B cell (primary cell): ENCODE measurements around the gene CXCL13. TPM values are rescaled to one million over a fixed set of nuclear protein-coding genes. Genes with fewer than 3 reads are reported as not detected.

Experiments
- ATAC-seq: fragments of 200-7000 bp; cut with Tn5 transposase; one replicate; pipeline ENCODE4 v1.10.0; 2021; ENCODE audit warnings: low read depth, mild to moderate bottlenecking, moderate number of reproducible peaks, moderate library complexity
- CTCF ChIA-PET: fragments of 350-600 bp; sonication (Branson Sonifier 250); formaldehyde crosslinking; loops from one replicate; lab custom pipeline; 2021; ENCODE audit warnings: antibody characterized with exemption, inconsistent platforms; lab: Charles Lee
- POLR2A ChIA-PET: fragments of 350-600 bp; sonication (Branson Sonifier 250); formaldehyde crosslinking; loops from one replicate; lab custom pipeline; 2021; ENCODE audit warnings: antibody characterized with exemption; lab: Charles Lee
- DNase-seq: peaks from one replicate; pipeline ENCODE4 v3.0.0; 2013
- H2AFZ ChIP-seq: 2 replicates; pipeline ENCODE4 v1.6.1; 2012; ENCODE audit warnings: mild to moderate bottlenecking, low read depth, low read length; ENCODE audit not compliant: insufficient read depth, poor library complexity, severe bottlenecking
- H3K27ac ChIP-seq, 2 donors: 1 replicate in 1 of 2; 2 replicates in 1 of 2; pipeline ENCODE4 v1.5.1; 2012 to 2013; ENCODE audit warnings: low read length in 2 of 2, mild to moderate bottlenecking in 2 of 2, moderate library complexity in 1 of 2
- H3K27me3 ChIP-seq, 4 experiments: fragments of 200-600 bp in 1 of 4; sonication (generic) in 1 of 4; replicated peaks in 1 of 4; 1 replicate in 2 of 4; 2 replicates in 2 of 4; pipeline versions ENCODE4 v1.6.1 to v1.7.0; 2013 to 2016; ENCODE audit warnings: low read length in 3 of 4, mild to moderate bottlenecking in 2 of 4, mixed read lengths in 1 of 4, moderate library complexity in 1 of 4; ENCODE audit not compliant: insufficient read depth in 4 of 4, control insufficient read depth in 3 of 4; ENCODE audit errors: control extremely low read depth in 1 of 4
- H3K36me3 ChIP-seq, 2 experiments: replicated peaks in 1 of 2; 1 replicate in 1 of 2; 2 replicates in 1 of 2; pipeline versions ENCODE4 v1.6.1 to v1.7.1; 2013; ENCODE audit warnings: low read length in 1 of 2; ENCODE audit not compliant: insufficient read depth in 2 of 2, control insufficient read depth in 1 of 2; ENCODE audit errors: control extremely low read depth in 1 of 2, extremely low read depth in 1 of 2
- H3K4me1 ChIP-seq, 2 donors: fragments of 200-600 bp in 1 of 2; sonication (generic) in 1 of 2; 1 replicate in 1 of 2; 2 replicates in 1 of 2; pipeline versions ENCODE4 v1.5.1 to v1.6.1; 2013 to 2017; ENCODE audit warnings: low read length in 2 of 2; ENCODE audit not compliant: control insufficient read depth in 2 of 2, insufficient read depth in 2 of 2
- H3K4me2 ChIP-seq: replicated peaks from 2 replicates; pipeline ENCODE3; 2012; ENCODE audit warnings: mild to moderate bottlenecking, low read depth, low read length; ENCODE audit not compliant: poor library complexity, severe bottlenecking
- H3K4me3 ChIP-seq, 5 experiments: fragments of 200-600 bp in 1 of 5; sonication (generic) in 1 of 5; 1 replicate in 3 of 5; 2 replicates in 2 of 5; pipeline versions ENCODE4 v1.5.1 to v1.7.0; 2011 to 2016; ENCODE audit warnings: low read length in 4 of 5, mild to moderate bottlenecking in 4 of 5, low read depth in 2 of 5, control low read depth in 1 of 5, moderate library complexity in 1 of 5; ENCODE audit not compliant: insufficient read depth in 1 of 5; ENCODE audit errors: control extremely low read depth in 1 of 5, extremely low read depth in 1 of 5
- H3K79me2 ChIP-seq: fragments of 200-600 bp; sonication (generic); one replicate; pipeline ENCODE4 v1.6.0; 2016; ENCODE audit warnings: low read length; ENCODE audit not compliant: control insufficient read depth, insufficient read depth
- H3K9ac ChIP-seq: fragments of 200-600 bp; sonication (generic); 2 replicates; pipeline ENCODE4 v1.6.1; 2017; ENCODE audit warnings: mild to moderate bottlenecking, low read length, moderate library complexity
- H3K9me3 ChIP-seq, 3 donors: one replicate each; pipeline versions ENCODE4 v1.6.1 to v1.7.1; 2013; ENCODE audit warnings: low read length in 2 of 3; ENCODE audit not compliant: control insufficient read depth in 2 of 3, insufficient read depth in 1 of 3; ENCODE audit errors: control extremely low read depth in 1 of 3
- H4K20me1 ChIP-seq: 2 replicates; pipeline ENCODE4 v1.6.0; 2012; ENCODE audit warnings: mild to moderate bottlenecking, low read length; ENCODE audit not compliant: insufficient read depth, control insufficient read depth, poor library complexity, severe bottlenecking
- H3K27ac Mint-ChIP-seq: one replicate; pipeline ENCODE4 v1.8.0; 2021; ENCODE audit warnings: mixed read lengths
- H3K27me3 Mint-ChIP-seq: one replicate; pipeline ENCODE4 v1.8.0; 2021; ENCODE audit warnings: mixed read lengths
- H3K4me1 Mint-ChIP-seq: one replicate; pipeline ENCODE4 v1.8.0; 2021; ENCODE audit warnings: mixed read lengths
- H3K4me3 Mint-ChIP-seq: one replicate; pipeline ENCODE4 v1.8.0; 2021; ENCODE audit warnings: mixed read lengths
- H3K9me3 Mint-ChIP-seq: one replicate; pipeline ENCODE4 v1.8.0; 2022; ENCODE audit warnings: mixed read lengths; ENCODE audit not compliant: insufficient read depth
- EZH2 ChIP-seq: IDR thresholded peaks from 2 replicates; pipeline ENCODE4 v1.6.1; 2012; ENCODE audit warnings: borderline replicate concordance, low read depth, mild to moderate bottlenecking, moderate library complexity, low read length; ENCODE audit not compliant: insufficient read depth, poor library complexity, severe bottlenecking
- WGBS: methylation state at CpG from one replicate; pipeline ENCODE4 v1.1.5; 2013; ENCODE audit warnings: missing lambda C conversion rate; ENCODE audit not compliant: insufficient coverage; 5-methylcytosine and 5-hydroxymethylcytosine counted together
- intact Hi-C: fragments of 100-400 bp; cut with micrococcal nuclease; formaldehyde crosslinking; loops from one replicate; pipeline ENCODE4 v1.10.0; 2022
- polyA plus RNA-seq: library from polyadenylated mRNA; depleted of rRNA; stranded (reverse); fragments of >200 nt; gene quantifications from 2 replicates; pipeline ENCODE4 v1.2.3, GENCODE V29; 2012
- total RNA-seq, 2 donors: library from RNA; stranded (reverse); fragments of 120-200 nt in 1 of 2; gene quantifications; 1 replicate in 1 of 2; 2 replicates in 1 of 2; pipeline versions ENCODE4 v1.2.3 to v1.2.4, GENCODE V29; 2013 to 2022
- TF ChIP-seq, protein P1 (sequence below): fragments of 200-600 bp; IDR thresholded peaks from one replicate; pipeline ENCODE4 v1.8.0; 2022; ENCODE audit warnings: antibody characterized with exemption, mild to moderate bottlenecking

The CXCL13 gene
- total and polyA plus RNA-seq, 2 donors (not counting 1 experiment from before 2014, with no cell fraction given), result not detected

DNA sequence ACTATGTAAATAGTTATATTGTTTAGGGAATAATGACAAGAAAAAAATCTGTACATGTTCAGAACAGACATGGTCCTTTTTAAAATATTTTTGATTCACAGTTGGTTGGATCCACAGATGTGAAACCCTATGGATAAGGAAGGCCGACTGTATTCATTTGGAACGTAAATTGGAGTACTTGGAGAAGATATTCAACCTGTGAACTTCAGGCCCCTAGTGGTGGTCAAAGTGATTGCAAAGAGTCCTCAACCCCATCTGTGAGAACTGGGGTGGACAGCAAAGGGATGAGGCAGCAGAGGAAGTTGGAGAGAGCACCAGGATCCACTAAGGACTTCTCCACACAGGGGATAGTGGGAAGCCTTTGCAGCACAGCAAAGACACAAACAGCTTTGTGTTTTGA is 6.2 kb upstream of the CXCL13 start:
- 62% methylated on average over 2 of the region's 2 CpGs for WGBS
- Mint-ChIP-seq H3K4me3 (no peak overlapping the region), H3K9me3 (no peaks in the 10 kb centered on the region), H3K27me3 (no peaks in the 10 kb centered on the region), H3K4me1 (no peaks in the 10 kb centered on the region), H3K27ac (no peak overlapping the region)
- H3K36me3 ChIP-seq, result no peaks in the 10 kb centered on the region
- TF ChIP-seq EZH2, result no peak
- TF ChIP-seq, protein P1, sequence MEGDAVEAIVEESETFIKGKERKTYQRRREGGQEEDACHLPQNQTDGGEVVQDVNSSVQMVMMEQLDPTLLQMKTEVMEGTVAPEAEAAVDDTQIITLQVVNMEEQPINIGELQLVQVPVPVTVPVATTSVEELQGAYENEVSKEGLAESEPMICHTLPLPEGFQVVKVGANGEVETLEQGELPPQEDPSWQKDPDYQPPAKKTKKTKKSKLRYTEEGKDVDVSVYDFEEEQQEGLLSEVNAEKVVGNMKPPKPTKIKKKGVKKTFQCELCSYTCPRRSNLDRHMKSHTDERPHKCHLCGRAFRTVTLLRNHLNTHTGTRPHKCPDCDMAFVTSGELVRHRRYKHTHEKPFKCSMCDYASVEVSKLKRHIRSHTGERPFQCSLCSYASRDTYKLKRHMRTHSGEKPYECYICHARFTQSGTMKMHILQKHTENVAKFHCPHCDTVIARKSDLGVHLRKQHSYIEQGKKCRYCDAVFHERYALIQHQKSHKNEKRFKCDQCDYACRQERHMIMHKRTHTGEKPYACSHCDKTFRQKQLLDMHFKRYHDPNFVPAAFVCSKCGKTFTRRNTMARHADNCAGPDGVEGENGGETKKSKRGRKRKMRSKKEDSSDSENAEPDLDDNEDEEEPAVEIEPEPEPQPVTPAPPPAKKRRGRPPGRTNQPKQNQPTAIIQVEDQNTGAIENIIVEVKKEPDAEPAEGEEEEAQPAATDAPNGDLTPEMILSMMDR, result peak; percentile 58
- H3K4me1 ChIP-seq, result no peaks in the 10 kb centered on the region
- H3K9me3 ChIP-seq, result no peaks in the 10 kb centered on the region
- H3K79me2 ChIP-seq, result no peaks in the 10 kb centered on the region
- no peak for ATAC-seq
- no peak overlapping the region for H3K27ac ChIP-seq
- no peaks in the 10 kb centered on the region for H3K27me3 ChIP-seq
- ChIA-PET CTCF (interaction anchor here (0.6 to 4.3 kb wide), 9 partner anchors 10 to 359 kb away, joined by 3 to 33 read pairs (median 6); no protein-coding TSS in a partner anchor), POLR2A (no interaction called here)
- H2AFZ ChIP-seq, result no peak overlapping the region
- H4K20me1 ChIP-seq, result no peaks in the 10 kb centered on the region
- no peak overlapping the region for H3K4me3 ChIP-seq
- no peak overlapping the region for H3K9ac ChIP-seq
- no peak overlapping the region for H3K4me2 ChIP-seq
- DNase-seq, result no peak
- intact Hi-C loops, result no loop called here

DNA sequence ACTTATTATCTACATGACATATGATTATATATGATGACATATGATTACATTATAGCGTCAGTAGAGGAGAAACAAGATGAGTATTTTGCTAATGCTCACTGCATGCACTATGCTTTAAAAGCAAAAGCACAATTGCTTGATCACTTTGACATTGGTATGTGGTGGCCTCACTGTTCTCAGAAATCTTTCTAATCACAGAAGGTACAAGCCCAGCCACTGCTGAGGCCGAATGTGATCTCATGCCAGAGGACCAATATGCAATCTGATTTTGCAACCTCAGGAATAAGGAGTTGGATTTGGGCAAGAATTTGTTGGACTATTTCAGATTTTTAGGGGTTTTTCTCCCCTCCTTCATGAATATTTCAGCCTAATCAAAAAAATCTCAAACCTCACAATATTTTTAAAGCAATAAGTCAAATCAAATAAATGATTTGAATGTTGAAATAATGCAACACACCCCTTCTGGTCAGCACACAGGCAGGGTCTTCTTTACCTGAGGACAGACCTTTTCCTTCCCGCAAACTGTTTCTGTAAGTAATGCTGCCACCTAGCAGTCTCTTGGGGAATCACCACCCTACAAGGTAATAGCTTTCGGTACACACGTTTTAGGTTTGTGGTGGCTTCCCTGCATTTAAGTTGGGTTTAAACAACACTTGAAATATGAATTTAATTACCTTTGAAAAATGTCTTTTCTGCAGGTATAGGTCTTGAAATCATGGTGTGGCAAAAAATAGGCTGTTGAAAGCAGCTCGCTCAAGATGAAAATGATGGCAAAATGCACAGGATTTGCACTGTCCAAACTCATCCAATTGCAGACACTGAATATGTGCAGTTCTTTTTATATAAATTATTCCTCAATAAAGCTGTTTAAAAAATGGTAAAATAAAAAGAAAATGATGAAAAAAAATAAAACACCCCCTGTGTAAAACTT is 4.8 kb upstream of the CXCL13 start:
- intact Hi-C loops, result loop anchor here (1.0 to 2.0 kb wide), 3 partner anchors 135 to 360 kb away; no protein-coding TSS in a partner anchor
- H3K4me3 ChIP-seq, result no peak overlapping the region
- H3K9ac ChIP-seq, result no peak overlapping the region
- ChIA-PET CTCF (interaction anchor here (0.6 to 4.3 kb wide), 33 partner anchors 9 to 1990 kb away, joined by 3 to 33 read pairs (median 5); no protein-coding TSS in a partner anchor), POLR2A (no interaction called here)
- Mint-ChIP-seq H3K4me3 (no peak overlapping the region), H3K4me1 (no peaks in the 10 kb centered on the region), H3K27me3 (no peaks in the 10 kb centered on the region), H3K27ac (no peak overlapping the region), H3K9me3 (no peaks in the 10 kb centered on the region)
- no peaks in the 10 kb centered on the region for H3K79me2 ChIP-seq
- H4K20me1 ChIP-seq, result no peaks in the 10 kb centered on the region
- no peaks in the 10 kb centered on the region for H3K36me3 ChIP-seq
- H3K27me3 ChIP-seq, result no peaks in the 10 kb centered on the region
- ATAC-seq, result no peak
- 60% methylated on average over 1 of the region's 6 CpGs for WGBS
- no peak overlapping the region for H3K4me2 ChIP-seq
- no peaks in the 10 kb centered on the region for H3K4me1 ChIP-seq
- H2AFZ ChIP-seq, result no peak overlapping the region
- TF ChIP-seq, protein P1, result peak; percentile 84
- TF ChIP-seq EZH2, result no peak
- peak; percentile 36 for DNase-seq
- no peak overlapping the region for H3K27ac ChIP-seq
- no peaks in the 10 kb centered on the region for H3K9me3 ChIP-seq
